Natural killer cell (primary cell): ENCODE measurements around the gene GIT2. TPM values are rescaled to one million over a fixed set of nuclear protein-coding genes. Genes with fewer than 3 reads are reported as not detected.

Experiments
- ATAC-seq, 3 donors: fragments of 150-1000 bp in 2 of 3; fragments of 200-7000 bp in 1 of 3; cut with Tn5 transposase; 1 replicate in 1 of 3; 2 replicates in 2 of 3; pipeline ENCODE4 v1.10.0; 2021; ENCODE audit warnings: mild to moderate bottlenecking in 2 of 3, moderate library complexity in 2 of 3
- DNase-seq, 2 donors: peaks; one replicate each; pipeline versions ENCODE4 v3.0.0 to v3.0.0-alpha.2; 2013 to 2021; ENCODE audit warnings: mixed read lengths in 1 of 2
- H3K27ac ChIP-seq: one replicate; pipeline ENCODE4 v1.5.1; 2013; ENCODE audit warnings: mild to moderate bottlenecking, low read length
- H3K27me3 ChIP-seq: one replicate; pipeline ENCODE4 v1.6.1; 2013; ENCODE audit warnings: low read length; ENCODE audit not compliant: control insufficient read depth, insufficient read depth
- H3K36me3 ChIP-seq: one replicate; pipeline ENCODE4 v1.6.1; 2013; ENCODE audit warnings: low read length; ENCODE audit not compliant: control insufficient read depth, insufficient read depth
- H3K4me1 ChIP-seq: one replicate; pipeline ENCODE4 v1.6.1; 2013; ENCODE audit warnings: low read length; ENCODE audit not compliant: control insufficient read depth, insufficient read depth
- H3K4me3 ChIP-seq: one replicate; pipeline ENCODE4 v1.5.1; 2013; ENCODE audit warnings: low read length
- H3K9me3 ChIP-seq: one replicate; pipeline ENCODE4 v1.6.1; 2013; ENCODE audit warnings: low read length; ENCODE audit not compliant: control insufficient read depth, insufficient read depth
- H3K27ac Mint-ChIP-seq, 2 donors: one replicate each; pipeline ENCODE4 v1.8.0; 2022; ENCODE audit warnings: mild to moderate bottlenecking in 2 of 2, mixed read lengths in 2 of 2, moderate library complexity in 1 of 2
- H3K27me3 Mint-ChIP-seq, 2 donors: one replicate each; pipeline ENCODE4 v1.8.0; 2022; ENCODE audit warnings: low read depth in 2 of 2, mixed read lengths in 2 of 2
- H3K36me3 Mint-ChIP-seq: one replicate; pipeline ENCODE4 v1.8.0; 2022; ENCODE audit warnings: mixed read lengths
- H3K4me1 Mint-ChIP-seq, 2 donors: one replicate each; pipeline ENCODE4 v1.8.0; 2022; ENCODE audit warnings: mixed read lengths in 2 of 2
- H3K4me3 Mint-ChIP-seq: one replicate; pipeline ENCODE4 v1.8.0; 2022; ENCODE audit warnings: mild to moderate bottlenecking, moderate library complexity, mixed read lengths
- H3K9me3 Mint-ChIP-seq, 2 donors: one replicate each; pipeline ENCODE4 v1.8.0; 2022; ENCODE audit warnings: mixed read lengths in 2 of 2
- CTCF ChIP-seq: fragments of 200-600 bp; IDR thresholded peaks from one replicate; pipeline ENCODE4 v1.8.0; 2022; ENCODE audit warnings: antibody characterized with exemption
- WGBS: methylation state at CpG from one replicate; pipeline ENCODE4 v1.1.7; 2013; ENCODE audit warnings: missing lambda C conversion rate; ENCODE audit not compliant: insufficient coverage; 5-methylcytosine and 5-hydroxymethylcytosine counted together
- intact Hi-C: fragments of 100-400 bp; cut with micrococcal nuclease; formaldehyde crosslinking; loops from one replicate; pipeline ENCODE4 v1.14.2; 2022
- total RNA-seq, 4 donors: library from RNA; stranded (reverse); fragments of 120-200 nt in 1 of 4; gene quantifications; one replicate each; pipeline versions ENCODE4 v1.2.3 to v1.2.4, GENCODE V29; 2013 to 2022

GIT2 gene
- total RNA-seq, 3 donors from 2014 or later (not counting 1 experiment from before 2014, with no cell fraction given): 98.8 to 118 (median 117) TPM

- DNase-seq: peak in 1 of 2 donors; percentile 50
- H3K4me1 ChIP-seq: peaks cover 23% of the 10 kb centered on the region
- no peak for TF ChIP-seq CTCF
- H3K9me3 ChIP-seq: no peaks in the 10 kb centered on the region
- intact Hi-C loops: loop anchor here (5.0 to 10.0 kb wide), 5 partner anchors 53 to 422 kb away; partner anchors contain the start of genes C12orf76, FAM222A, GLTP and MMAB
- peak overlapping the region; percentile 93 for H3K4me3 ChIP-seq
- no peaks in the 10 kb centered on the region for H3K9me3 Mint-ChIP-seq
- H3K4me3 Mint-ChIP-seq: peak overlapping the region; percentile 89
- peaks cover 24% of the 10 kb centered on the region for H3K36me3 ChIP-seq
- 4% methylated on average over 5 of the region's 6 CpGs for WGBS
- H3K27ac Mint-ChIP-seq: peak overlapping the region; percentile 82
- H3K27me3 Mint-ChIP-seq: no peaks in the 10 kb centered on the region
- H3K27ac ChIP-seq: peak overlapping the region; percentile 90
- peaks cover 2% of the 10 kb centered on the region for H3K36me3 Mint-ChIP-seq
- H3K27me3 ChIP-seq: no peaks in the 10 kb centered on the region
- ATAC-seq: peak in 1 of 3 donors; percentile 18
- H3K4me1 Mint-ChIP-seq: peaks cover 54 to 65% of the 10 kb centered on the region in 2 donors
Observed at GRCh38 chr12:109994401-109995175, 1.6 kb downstream of the GIT2 start.

GRCh38 chr12:109993091-109993490, 3.1 kb downstream of the GIT2 start:
- no peak for DNase-seq
- peaks cover 10% of the 10 kb centered on the region for H3K36me3 Mint-ChIP-seq
- 90% methylated on average over 2 of the region's 2 CpGs for WGBS
- Histone ChIP-seq H3K27ac (no peak overlapping the region), H3K4me1 (peaks cover 14% of the 10 kb centered on the region), H3K27me3 (no peaks in the 10 kb centered on the region), H3K4me3 (no peak overlapping the region), H3K9me3 (no peaks in the 10 kb centered on the region), H3K36me3 (peaks cover 36% of the 10 kb centered on the region)
- intact Hi-C loops: loop anchor here (10.0 kb wide), 1 partner anchor 108 kb away; the partner anchor contains the start of gene GLTP
- no peak for TF ChIP-seq CTCF
- H3K4me1 Mint-ChIP-seq: peaks cover 50 to 56% of the 10 kb centered on the region in 2 donors
- no peaks in the 10 kb centered on the region for H3K9me3 Mint-ChIP-seq
- H3K4me3 Mint-ChIP-seq: peak overlapping the region; percentile 89
- H3K27me3 Mint-ChIP-seq: no peaks in the 10 kb centered on the region
- peak overlapping the region; percentile 82 for H3K27ac Mint-ChIP-seq
- no peak for ATAC-seq

GRCh38 chr12:109991586-109991985, 4.6 kb downstream of the GIT2 start:
- H3K36me3 ChIP-seq: peaks cover 47% of the 10 kb centered on the region
- no peak overlapping the region for H3K27ac ChIP-seq
- intact Hi-C loops: loop anchor here (10.0 kb wide), 1 partner anchor 107 kb away; the partner anchor contains the start of gene GLTP
- Mint-ChIP-seq H3K27me3 (no peaks in the 10 kb centered on the region), H3K4me3 (no peak overlapping the region), H3K4me1 (peaks cover 41 to 47% of the 10 kb centered on the region in 2 donors), H3K36me3 (peaks cover 10% of the 10 kb centered on the region), H3K27ac (peak overlapping the region in 1 of 2 donors; percentile 31), H3K9me3 (no peaks in the 10 kb centered on the region)
- H3K27me3 ChIP-seq: no peaks in the 10 kb centered on the region
- DNase-seq (no peak), ATAC-seq (no peak)
- no peak overlapping the region for H3K4me3 ChIP-seq
- no peak for TF ChIP-seq CTCF
- H3K9me3 ChIP-seq: no peaks in the 10 kb centered on the region
- H3K4me1 ChIP-seq: peaks cover 9% of the 10 kb centered on the region
- 97% methylated on average over 5 of the region's 5 CpGs for WGBS
